ENCODE results near the gene CHRNB2. TPM values are rescaled to one million over a fixed set of nuclear protein-coding genes. Genes with fewer than 3 reads are reported as not detected.

The CHRNB2 gene
- total RNA-seq, 1 donor from 2014 or later: 0.36 TPM

- no peak for DNase-seq (ENCODE audit: low spot score)
Observed at GRCh38 chr1:154553056-154554030, 14.2 kb upstream of the CHRNB2 start.

DNA sequence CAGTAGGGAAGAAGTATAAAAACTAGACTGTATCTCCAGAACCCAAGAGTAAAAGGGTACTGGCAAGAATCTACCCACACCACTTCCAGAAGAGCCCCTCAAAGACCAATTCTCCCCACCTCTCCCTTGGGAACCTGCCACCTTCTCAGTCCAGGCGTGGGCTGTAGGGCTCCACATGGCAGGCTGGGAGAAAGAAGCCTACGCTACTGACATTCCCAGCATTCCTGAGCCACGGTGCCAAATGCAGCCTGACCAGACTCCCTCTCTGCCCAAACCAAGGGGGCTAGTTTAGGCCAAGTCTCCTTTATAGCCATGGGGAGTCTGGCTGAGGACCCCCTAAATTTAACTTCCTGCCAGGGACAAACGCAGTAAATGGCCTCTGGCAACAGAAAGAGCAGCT lies 11.2 kb upstream of the CHRNB2 start:
- no peak for DNase-seq (ENCODE audit: low spot score)

DNA sequence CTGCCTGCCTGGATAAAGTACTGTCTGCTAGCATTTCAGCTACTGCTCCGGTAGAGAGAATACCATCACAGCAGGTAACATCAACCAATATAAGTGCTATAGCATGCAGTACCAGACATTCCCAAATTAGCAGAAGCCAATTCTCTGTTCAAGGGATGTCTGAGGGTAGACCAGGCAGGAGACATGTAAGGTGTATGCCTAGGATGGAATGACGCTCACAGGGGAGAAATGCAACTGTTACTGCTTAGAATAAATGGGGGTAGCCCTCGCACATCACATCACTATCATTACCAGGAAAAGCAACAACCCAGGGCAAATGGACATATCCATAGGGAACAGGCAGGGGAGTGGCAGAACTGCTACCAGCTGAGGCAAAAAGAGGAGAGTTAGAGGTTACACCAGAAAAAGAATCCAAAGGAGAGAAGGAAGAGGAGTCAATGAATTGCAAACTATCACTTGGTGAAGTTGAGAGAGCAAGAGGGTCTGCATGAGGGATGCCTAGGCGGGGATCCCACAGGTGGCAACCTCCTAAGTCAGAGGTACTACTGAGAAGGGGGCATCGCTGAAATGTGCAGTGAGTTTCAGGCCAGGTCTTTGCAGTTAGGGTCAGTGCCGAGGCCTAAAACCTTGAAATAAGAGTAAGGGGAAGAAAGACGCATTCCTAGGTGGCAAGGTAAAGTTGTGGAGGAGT lies 10.2 kb upstream of the CHRNB2 start:
- DNase-seq (ENCODE audit: low spot score): no peak

- DNase-seq (ENCODE audit: low spot score): peak; percentile 76
Observed at GRCh38 chr1:154557939-154558719, 9.4 kb upstream of the CHRNB2 start, which contains the start of gene UBE2Q1. TSS of gene UBE2Q1 (minus strand) at chr1:154558662. CDS start at chr1:154558553, 109 bp downstream.

DNA sequence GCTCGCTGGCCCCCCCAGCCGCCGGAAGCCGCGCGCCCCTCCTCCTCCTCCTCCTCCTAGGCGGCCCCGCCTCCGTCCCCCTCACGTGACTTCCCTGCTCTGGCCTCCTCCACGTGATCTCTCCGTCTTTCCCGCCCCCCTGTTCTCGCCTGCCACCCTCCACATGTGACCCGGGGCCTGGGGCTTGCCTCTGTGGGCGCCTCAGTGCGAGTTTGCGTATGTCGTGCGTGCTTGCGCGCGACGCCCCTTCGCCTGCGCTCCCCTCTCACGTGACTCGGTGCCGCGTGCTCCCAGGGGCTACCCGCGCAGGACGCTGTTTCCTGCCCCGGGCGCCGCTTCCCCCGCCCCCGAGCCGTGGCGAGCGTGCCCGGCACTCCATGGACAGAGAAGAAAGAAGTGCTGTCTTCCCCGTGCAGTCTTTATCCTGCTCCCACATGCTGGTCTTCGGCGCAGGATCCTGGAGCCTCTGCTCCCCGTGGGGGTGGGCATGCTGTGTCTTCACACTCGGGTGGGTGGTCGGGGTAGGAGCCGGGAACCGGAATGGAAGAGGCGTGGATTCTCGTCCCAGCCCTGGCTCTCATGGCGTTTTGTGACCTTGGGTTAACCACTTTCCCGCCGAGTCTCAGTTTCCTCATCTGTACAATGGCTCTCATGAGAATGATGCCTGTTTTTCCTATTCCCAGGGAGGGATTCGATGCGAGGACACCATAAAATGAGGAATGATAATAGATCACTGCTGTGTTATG lies 8.7 kb upstream of the CHRNB2 start:
- peak; percentile 100 for DNase-seq (ENCODE audit: low spot score)

- DNase-seq (ENCODE audit: low spot score): peak; percentile 92
Observed at GRCh38 chr1:154559466-154560044, 8.0 kb upstream of the CHRNB2 start.

DNA sequence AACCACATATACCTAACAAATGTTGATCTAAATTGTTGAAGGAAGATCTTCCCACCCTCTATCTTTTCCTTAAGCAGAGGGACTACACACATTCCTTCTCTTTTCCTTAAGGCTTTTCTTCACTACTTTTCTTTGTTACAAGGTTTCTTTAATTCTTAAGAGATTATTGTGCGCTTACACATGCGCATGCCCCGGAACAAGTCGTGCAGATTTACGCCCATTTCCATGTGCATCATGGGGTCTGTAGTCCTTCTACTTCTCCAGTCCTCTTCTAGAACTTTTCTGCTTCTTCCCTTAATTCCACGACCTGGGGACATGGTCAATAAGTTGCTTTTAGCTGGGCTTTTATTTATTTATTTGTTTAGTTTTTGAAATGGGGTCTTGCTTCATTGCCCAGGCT lies 1.7 kb upstream of the CHRNB2 start:
- DNase-seq (ENCODE audit: low spot score): no peak

DNA sequence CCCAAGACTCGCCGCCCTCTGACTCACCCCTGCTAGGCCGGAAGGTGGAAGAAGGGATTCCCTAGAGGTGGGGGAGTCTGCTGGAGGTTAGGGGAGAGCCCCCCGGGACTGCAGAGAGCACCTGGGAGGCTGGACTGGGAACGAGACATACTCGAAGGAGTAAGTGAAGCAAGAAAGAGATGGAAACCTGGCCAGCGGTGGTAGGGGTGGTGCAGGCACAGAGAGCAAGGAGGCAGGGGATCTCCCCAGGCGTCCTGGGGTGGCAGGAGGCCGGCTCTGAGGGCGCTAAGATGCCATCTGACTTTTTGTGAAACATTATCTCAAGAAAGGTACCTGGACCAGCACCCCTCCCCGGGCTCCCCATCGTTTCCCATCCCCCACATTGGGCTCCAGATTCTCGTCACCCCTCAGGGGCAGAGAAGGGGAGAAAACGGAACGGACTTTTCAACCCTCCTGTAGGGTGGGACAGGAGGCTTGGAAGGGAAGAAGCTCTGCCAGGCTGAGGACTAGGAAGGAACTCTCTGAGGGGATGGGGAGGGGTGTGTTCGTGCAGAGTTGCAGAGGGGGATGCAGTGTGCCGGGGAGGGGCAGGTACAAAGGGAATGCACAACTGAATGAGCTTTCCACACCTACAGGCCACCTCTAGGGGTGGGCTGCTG lies 708 bp downstream of the CHRNB2 start:
- DNase-seq (ENCODE audit: low spot score): no peak

- no peak for DNase-seq (ENCODE audit: low spot score)
Observed at GRCh38 chr1:154571244-154571963, 3.8 kb downstream of the CHRNB2 start.

- DNase-seq (ENCODE audit: low spot score): no peak
Observed at GRCh38 chr1:154571964-154572288, 4.3 kb downstream of the CHRNB2 start.

DNA sequence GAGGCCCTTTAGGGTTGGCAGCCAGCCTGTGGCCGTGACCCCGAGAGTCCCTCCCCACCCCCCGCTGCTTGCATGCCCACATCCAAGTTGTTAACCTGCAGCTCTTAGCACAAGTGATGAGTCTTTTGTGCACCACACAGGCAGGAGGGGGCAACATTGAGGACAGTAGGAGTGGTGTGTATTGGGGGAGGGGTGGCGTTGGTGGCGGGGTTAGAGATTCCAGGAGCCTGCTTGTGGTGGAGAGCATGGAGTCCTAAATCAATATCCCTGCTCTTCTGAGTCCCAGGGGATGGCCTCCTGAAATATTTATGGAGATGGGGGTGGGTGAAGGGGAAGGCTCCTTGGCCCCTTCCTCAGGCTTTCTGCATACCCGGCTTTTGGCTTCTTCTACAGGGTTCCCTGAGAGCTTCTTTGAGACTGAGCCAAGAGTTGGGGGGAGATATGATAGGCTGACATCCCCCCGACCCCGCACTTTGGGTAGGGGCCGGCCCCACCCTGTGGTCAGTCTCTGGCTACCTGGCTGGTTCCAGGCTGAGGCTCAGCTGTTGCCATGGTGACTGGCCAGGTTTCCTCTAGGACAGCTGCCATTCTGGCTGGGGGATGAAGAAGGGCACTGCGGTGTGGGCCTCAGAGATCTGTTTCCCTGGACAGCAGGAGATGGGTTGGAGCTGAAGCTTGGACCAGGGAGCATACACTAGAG lies 5.0 kb downstream of the CHRNB2 start:
- no peak for DNase-seq (ENCODE audit: low spot score)

DNA sequence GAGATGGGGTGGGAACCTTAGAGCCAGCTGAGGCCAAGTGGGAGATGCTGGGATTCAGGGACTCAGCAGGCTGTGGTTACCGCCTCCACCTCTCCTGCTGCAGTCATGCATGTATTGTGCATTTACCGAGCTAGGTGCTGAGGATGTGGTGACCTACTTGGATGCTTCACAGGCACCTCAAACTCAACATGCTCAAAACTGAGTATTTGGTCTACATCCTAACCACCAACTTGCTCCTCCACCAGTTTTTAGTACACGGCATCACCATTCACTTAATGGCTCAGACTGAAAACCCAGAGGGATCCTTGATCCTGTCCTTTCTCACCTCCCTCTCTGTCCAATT lies 5.6 kb downstream of the CHRNB2 start:
- DNase-seq (ENCODE audit: low spot score): no peak

DNA sequence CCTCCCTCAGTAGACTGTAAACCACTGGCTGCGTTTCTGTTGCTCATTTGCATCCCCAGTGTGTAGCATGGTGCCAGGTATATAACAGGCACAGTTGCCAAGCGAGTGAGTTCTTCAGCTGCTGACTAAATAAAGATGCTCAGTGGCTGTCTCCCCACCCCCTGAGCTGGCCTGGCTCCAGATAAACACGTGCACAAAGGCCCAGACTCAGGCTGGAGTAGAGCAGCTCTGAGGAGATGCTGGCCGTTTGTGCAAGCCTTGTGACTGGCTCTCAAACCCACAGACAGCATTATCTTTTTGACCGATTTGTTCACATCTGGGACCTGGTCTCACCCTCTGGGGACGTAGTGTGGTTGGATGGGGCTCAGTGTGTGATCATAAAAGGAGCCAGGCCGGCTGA lies 7.1 kb downstream of the CHRNB2 start:
- DNase-seq (ENCODE audit: low spot score): no peak

DNA sequence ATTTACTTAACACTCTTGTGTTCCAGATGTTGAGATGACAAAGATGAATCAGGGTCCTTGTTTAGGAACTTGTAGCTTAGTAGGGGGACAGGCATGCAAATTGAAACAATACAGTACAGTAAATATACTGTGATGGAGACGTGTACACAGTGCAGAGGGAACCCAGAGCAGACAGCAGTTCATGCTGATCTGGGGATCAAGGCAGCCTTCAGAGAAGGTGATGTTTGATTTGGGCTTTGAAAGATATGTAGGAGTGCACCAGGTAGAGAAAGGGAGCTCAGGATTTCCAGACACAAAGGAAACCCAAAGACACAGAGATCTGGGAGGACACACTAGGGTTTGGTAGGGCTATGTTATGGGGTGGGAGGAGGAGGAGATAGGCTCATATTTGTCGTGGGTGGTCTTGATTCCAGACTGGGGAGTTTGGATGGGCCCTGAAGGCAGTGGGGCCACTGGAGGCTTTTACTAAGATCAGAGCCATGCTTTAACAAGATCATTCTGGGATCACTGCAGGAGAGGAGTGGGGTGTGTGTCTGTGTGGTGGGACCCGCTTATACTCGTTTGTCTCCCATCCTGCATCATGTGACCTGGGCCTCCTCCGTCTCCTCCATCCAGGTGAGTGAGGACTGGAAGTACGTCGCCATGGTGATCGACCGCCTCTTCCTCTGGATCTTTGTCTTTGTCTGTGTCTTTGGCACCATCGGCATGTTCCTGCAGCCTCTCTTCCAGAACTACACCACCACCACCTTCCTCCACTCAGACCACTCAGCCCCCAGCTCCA lies 7.8 kb downstream of the CHRNB2 start:
- no peak for DNase-seq (ENCODE audit: low spot score)

- no peak for DNase-seq (ENCODE audit: low spot score)
Observed at GRCh38 chr1:154575951-154576566, 8.5 kb downstream of the CHRNB2 start.

DNA sequence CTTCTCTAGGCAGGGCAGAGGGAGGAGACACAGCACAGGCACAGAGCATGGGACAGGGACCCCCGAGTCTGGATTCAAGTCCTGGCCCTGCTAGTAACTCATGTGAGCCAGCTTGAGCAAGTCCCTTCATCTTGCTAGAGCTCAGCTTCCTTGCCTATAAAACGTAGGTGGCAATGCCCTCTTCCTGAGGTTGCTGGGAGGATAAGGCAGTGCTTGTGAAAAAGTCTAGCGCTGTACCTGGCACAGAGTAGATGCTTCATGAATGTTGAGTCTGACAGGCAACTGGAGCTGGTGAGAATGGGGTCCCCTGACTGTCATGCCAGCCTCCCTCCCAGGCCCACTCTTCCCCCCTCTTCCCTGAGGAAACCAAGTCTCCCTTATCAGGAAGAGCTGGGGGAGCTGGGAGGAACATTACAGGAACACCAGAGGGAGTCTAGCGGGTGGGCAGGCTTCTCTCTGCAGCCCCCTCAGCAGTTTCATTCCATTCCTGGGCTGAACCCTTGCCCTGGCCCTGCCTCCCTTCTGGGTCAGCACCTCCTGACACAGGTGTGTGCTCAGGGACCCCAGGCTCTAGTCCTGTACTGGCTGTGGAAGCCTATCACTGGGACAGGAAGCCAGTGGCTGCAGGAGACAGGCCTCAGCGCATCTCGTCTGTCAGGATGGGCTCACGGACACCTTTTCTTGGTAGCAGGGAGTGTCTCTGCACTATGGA lies 9.9 kb downstream of the CHRNB2 start:
- no peak for DNase-seq (ENCODE audit: low spot score)

DNA sequence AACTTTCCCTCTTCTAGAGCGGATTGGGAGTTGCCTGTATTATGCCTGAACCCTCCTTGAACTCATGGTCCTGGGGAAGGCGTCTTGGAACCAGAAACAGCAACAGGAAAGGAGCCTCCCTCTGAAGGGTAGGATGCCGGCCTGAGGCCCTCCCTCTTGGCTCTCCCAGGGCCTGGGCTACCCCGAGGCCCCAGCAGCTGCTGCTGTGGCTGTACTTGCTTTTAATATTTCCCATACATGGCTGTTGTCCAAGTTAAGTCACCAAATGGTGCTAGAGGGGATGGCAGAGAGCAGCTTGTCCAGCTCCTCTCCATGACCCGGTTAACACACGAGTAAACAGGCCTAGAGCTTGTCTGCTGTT lies 10.5 kb downstream of the CHRNB2 start:
- no peak for DNase-seq (ENCODE audit: low spot score)

- no peak for DNase-seq (ENCODE audit: low spot score)
Observed at GRCh38 chr1:154579374-154579773, 11.8 kb downstream of the CHRNB2 start.

Data from ureter (tissue), 1 donor.